HEK293T (cell line): ENCODE measurements around the gene PDIA5.

Experiments used
- FOXM1 ChIP-seq: fragments of 450-650 bp; IDR thresholded peaks from 2 replicates; pipeline ENCODE4 v1.6.1; 2017; ENCODE audit warnings: mild to moderate bottlenecking, borderline replicate concordance
- SP1 ChIP-seq: fragments of 450-650 bp; IDR thresholded peaks from 2 replicates; pipeline ENCODE4 v1.6.1; 2017
- TARDBP ChIP-seq: fragments of 450-650 bp; IDR thresholded peaks from 2 replicates; pipeline ENCODE4 v1.6.1; 2016

DNA sequence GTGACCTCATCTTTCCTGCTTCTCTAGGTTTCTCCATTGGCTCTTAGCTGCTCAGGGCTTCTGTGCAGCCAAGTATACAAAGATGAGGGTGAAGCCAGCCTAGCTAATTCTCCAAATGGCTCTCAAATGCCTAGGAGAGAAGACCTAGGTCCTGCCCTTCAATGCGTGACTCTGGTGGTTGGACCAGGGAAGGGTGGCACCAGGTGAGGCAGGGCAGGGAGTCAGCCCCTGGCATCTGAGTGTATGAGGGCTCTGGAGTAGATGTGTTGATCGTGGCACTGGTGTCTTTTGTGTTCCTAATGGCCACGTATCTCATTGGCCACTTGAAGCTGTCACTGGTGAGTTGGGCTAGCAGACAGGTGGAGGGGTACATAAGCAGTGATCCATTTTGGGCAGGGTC is 59.8 kb downstream of the PDIA5 start:
- TF ChIP-seq SP1 (no peak), TARDBP (no peak), FOXM1 (no peak)
